Panc1 (cell line): Measurements from ENCODE around the gene NOS2.

Source experiments
- POLR2AphosphoS5 ChIP-seq: IDR thresholded peaks from 2 replicates; pipeline ENCODE4 v1.6.1; 2012; ENCODE audit warnings: mild to moderate bottlenecking, low read depth, low read length, moderate library complexity
- TF ChIP-seq, protein P1 (sequence below): fragments of 450-650 bp; IDR thresholded peaks from 2 replicates; pipeline ENCODE4 v1.5.1; 2017; ENCODE audit warnings: mild to moderate bottlenecking

DNA sequence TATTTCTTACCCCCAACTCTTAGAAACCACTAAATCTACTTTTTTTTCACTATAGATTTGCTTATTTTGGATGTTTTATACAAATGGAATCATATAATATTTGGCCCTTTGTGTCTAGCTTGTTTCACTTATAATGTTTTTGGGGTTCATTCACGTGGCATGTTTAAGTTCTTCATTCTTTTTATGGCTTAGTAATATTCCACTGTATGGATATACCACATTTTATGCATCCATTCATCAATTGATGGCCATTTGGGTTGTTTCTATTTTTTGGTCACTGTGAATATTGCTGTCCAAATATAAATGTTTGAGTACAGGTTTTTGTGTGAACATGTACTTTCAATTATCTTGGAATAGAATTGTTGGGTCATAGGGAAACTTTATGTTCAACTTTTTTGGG lies 9.2 kb upstream of the NOS2 start:
- TF ChIP-seq, protein P1, sequence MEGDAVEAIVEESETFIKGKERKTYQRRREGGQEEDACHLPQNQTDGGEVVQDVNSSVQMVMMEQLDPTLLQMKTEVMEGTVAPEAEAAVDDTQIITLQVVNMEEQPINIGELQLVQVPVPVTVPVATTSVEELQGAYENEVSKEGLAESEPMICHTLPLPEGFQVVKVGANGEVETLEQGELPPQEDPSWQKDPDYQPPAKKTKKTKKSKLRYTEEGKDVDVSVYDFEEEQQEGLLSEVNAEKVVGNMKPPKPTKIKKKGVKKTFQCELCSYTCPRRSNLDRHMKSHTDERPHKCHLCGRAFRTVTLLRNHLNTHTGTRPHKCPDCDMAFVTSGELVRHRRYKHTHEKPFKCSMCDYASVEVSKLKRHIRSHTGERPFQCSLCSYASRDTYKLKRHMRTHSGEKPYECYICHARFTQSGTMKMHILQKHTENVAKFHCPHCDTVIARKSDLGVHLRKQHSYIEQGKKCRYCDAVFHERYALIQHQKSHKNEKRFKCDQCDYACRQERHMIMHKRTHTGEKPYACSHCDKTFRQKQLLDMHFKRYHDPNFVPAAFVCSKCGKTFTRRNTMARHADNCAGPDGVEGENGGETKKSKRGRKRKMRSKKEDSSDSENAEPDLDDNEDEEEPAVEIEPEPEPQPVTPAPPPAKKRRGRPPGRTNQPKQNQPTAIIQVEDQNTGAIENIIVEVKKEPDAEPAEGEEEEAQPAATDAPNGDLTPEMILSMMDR: no peak
- no peak for TF ChIP-seq POLR2AphosphoS5
